GM12891 (cell line): ENCODE data around the gene RBM34.

Experiments used
- POLR2A ChIP-seq: IDR thresholded peaks from 2 replicates; pipeline ENCODE4 v1.6.1; 2011; ENCODE audit warnings: low read depth, low read length, control low read depth
- POLR2AphosphoS5 ChIP-seq: IDR thresholded peaks from 2 replicates; pipeline ENCODE4 v1.6.1; 2011; ENCODE audit warnings: low read depth, low read length, control low read depth

DNA sequence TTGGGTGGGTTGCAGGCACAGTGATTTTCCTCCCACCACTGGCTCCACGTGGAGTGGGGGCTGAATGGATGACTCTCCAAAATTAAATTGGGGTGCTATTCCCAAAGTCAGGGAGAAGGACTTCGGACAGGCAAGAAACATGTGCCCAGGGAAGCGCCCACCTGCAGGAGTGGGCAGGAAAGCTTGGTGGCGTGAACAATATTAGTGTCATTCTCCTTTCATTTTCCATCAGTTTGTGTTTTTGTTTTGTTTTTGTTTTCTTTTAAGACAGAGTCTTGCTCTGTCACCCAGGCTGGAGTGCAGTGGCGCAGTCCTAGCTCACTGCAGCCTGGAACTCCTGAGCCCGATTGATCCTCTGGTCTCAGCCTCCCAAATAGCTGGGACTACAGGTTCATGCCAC, 62.5 kb downstream of the RBM34 start:
- TF ChIP-seq POLR2A = no peak
- TF ChIP-seq POLR2AphosphoS5 = no peak
